K562 (cell line): ENCODE data around the gene MRFAP1. TPM values are rescaled to one million over a fixed set of nuclear protein-coding genes. Genes with fewer than 3 reads are reported as not detected.

Source experiments
- ATAC-seq: fragments of 200-7000 bp; cut with Tn5 transposase; 3 replicates; pipeline ENCODE4 v1.9.1; 2020; ENCODE audit warnings: moderate library complexity
- BruUV-seq: library from RNA; stranded (reverse); fragments of 400-500 nt; replicated peaks from 2 replicates; lab custom pipeline; 2021; lab: Mats Ljungman, UMichigan
- CTCF ChIA-PET: fragments of 300-600 bp; formaldehyde crosslinking; extraction: SDS; loops from one replicate; lab custom pipeline; 2021; ENCODE audit warnings: low intra/inter-chr PET ratio; lab: Yijun Ruan, JAX
- POLR2A ChIA-PET: fragments of 300-600, 350-650 bp; sonication (Branson Sonifier 250); formaldehyde crosslinking; extraction: SDS; loops from one replicate; lab custom pipeline; 2021; ENCODE audit warnings: antibody characterized with exemption, inconsistent platforms; lab: Yijun Ruan, JAX
- DNase-seq, 4 experiments: peaks; one replicate each; pipeline versions ENCODE4 v3.0.0 to v3.0.0-alpha.2; 2011 to 2018; ENCODE audit warnings: low spot score in 3 of 4, mixed read lengths in 3 of 4; ENCODE audit errors: extremely low read depth in 1 of 4
- FAIRE-seq: peaks from 2 replicates; lab custom pipeline; 2011; peaks lifted over from hg19 to GRCh38; lab: Jason Lieb, UNC
- H2AFZ ChIP-seq: 2 replicates; pipeline ENCODE4 v1.6.0; 2011; ENCODE audit warnings: low read depth, low read length, control low read depth, inconsistent platforms
- H3K27ac ChIP-seq: fragments of 200-600 bp; 3 replicates; pipeline ENCODE4 v1.8.0; 2011; ENCODE audit warnings: low read depth, mild to moderate bottlenecking, control low read depth, inconsistent platforms, low read length, moderate library complexity, mixed read lengths; ENCODE audit errors: extremely low read depth
- H3K27me3 ChIP-seq, 2 experiments: fragments of 300-600 bp in 1 of 2; 2 replicates in 1 of 2; 3 replicates in 1 of 2; pipeline versions ENCODE4 v1.6.0 to v1.8.0; 2011; ENCODE audit warnings: inconsistent platforms in 2 of 2, low read length in 2 of 2, mild to moderate bottlenecking in 1 of 2, mixed read lengths in 1 of 2, moderate library complexity in 1 of 2; ENCODE audit not compliant: control insufficient read depth in 2 of 2, insufficient read depth in 2 of 2
- H3K36me3 ChIP-seq: fragments of 300-600 bp; 3 replicates; pipeline ENCODE4 v1.8.0; 2011; ENCODE audit warnings: mild to moderate bottlenecking, low read length, inconsistent platforms; ENCODE audit not compliant: control insufficient read depth, insufficient read depth
- H3K4me1 ChIP-seq, 2 experiments: fragments of 200-600 bp in 1 of 2; replicated peaks in 1 of 2; 2 replicates in 1 of 2; 3 replicates in 1 of 2; pipeline versions ENCODE4 v1.5.1 to v1.8.0; 2011; ENCODE audit warnings: inconsistent platforms in 2 of 2, low read length in 2 of 2, mild to moderate bottlenecking in 1 of 2, mixed read lengths in 1 of 2, moderate library complexity in 1 of 2; ENCODE audit not compliant: control insufficient read depth in 2 of 2, insufficient read depth in 2 of 2
- H3K4me2 ChIP-seq: 2 replicates; pipeline ENCODE4 v1.6.1; 2011; ENCODE audit warnings: low read length, control low read depth, inconsistent platforms, mixed read lengths; ENCODE audit not compliant: insufficient read depth
- H3K4me3 ChIP-seq: fragments of 200-600 bp; sonication (generic), shearing (Covaris generic); 2 replicates; pipeline ENCODE4 v1.5.1; 2016; ENCODE audit warnings: control low read depth, inconsistent platforms
- H3K79me2 ChIP-seq: fragments of 200-600 bp; 3 replicates; pipeline ENCODE4 v1.8.0; 2011; ENCODE audit warnings: low read length, inconsistent platforms; ENCODE audit not compliant: control insufficient read depth, insufficient read depth
- H3K9ac ChIP-seq, 2 experiments: 2 replicates each; pipeline versions ENCODE4 v1.6.0 to v1.6.1; 2011; ENCODE audit warnings: low read depth in 2 of 2, low read length in 2 of 2, control low read depth in 1 of 2, inconsistent platforms in 1 of 2, mild to moderate bottlenecking in 1 of 2, mixed read lengths in 1 of 2; ENCODE audit not compliant: insufficient read depth in 1 of 2
- H3K9me1 ChIP-seq: one replicate; pipeline ENCODE4 v1.6.0; 2011; ENCODE audit warnings: inconsistent platforms, mild to moderate bottlenecking, low read length, moderate library complexity; ENCODE audit not compliant: control insufficient read depth, insufficient read depth
- H3K9me3 ChIP-seq: replicated peaks from 2 replicates; pipeline ENCODE4 v1.5.1; 2011; ENCODE audit warnings: low read depth, low read length, inconsistent platforms; ENCODE audit not compliant: control insufficient read depth, insufficient read depth
- H4K20me1 ChIP-seq: replicated peaks from 2 replicates; pipeline ENCODE4 v1.6.1; 2011; ENCODE audit warnings: low read length, inconsistent platforms, mixed read lengths; ENCODE audit not compliant: control insufficient read depth, insufficient read depth
- DEAF1 ChIP-seq: fragments of 450-650 bp; formaldehyde crosslinking; IDR thresholded peaks from 2 replicates; pipeline ENCODE4 v1.4.0; 2020; ENCODE audit warnings: mild to moderate bottlenecking, moderate library complexity
- MLX ChIP-seq, 2 experiments: fragments of 450-650 bp in 1 of 2; sonication (generic) in 1 of 2; formaldehyde crosslinking; conservative IDR thresholded peaks; 2 replicates each; pipeline versions ENCODE4 v1.4.0 to v1.8.1; 2020 to 2022; ENCODE audit warnings: mild to moderate bottlenecking in 1 of 2, missing genetic modification reagents in 1 of 2
- MTA3 ChIP-seq: fragments of 450-650 bp; formaldehyde crosslinking; IDR thresholded peaks from 2 replicates; pipeline ENCODE4 v1.6.1; 2017; ENCODE audit warnings: mild to moderate bottlenecking, borderline replicate concordance
- NR1H2 ChIP-seq: sonication (generic); formaldehyde crosslinking; IDR thresholded peaks from 2 replicates; pipeline ENCODE4 v1.4.0; 2020; ENCODE audit warnings: mild to moderate bottlenecking, missing genetic modification reagents
- PML ChIP-seq: IDR thresholded peaks from 2 replicates; pipeline ENCODE4 v1.6.1; 2012; ENCODE audit warnings: low read length, inconsistent platforms
- POLR2A ChIP-seq: fragments of 450-650 bp; conservative IDR thresholded peaks from 2 replicates; pipeline ENCODE4 v1.6.1; 2016
- POLR2AphosphoS2 ChIP-seq: IDR thresholded peaks from 2 replicates; pipeline ENCODE4 v1.6.1; 2012; ENCODE audit warnings: low read length, improper control_type of control experiment
- POLR2B ChIP-seq: fragments of 450-650 bp; IDR thresholded peaks from 2 replicates; pipeline ENCODE4 v1.6.1; 2018; ENCODE audit warnings: low read depth; ENCODE audit not compliant: partially characterized antibody
- SUPT5H ChIP-seq: fragments of 450-650 bp; IDR thresholded peaks from 2 replicates; pipeline ENCODE4 v1.6.1; 2016
- WGBS: fragments of 100-300 bp; shearing (Covaris generic); methylation state at CpG from one replicate; pipeline ENCODE4 v1.1.6; 2016; ENCODE audit warnings: low coverage, mixed read lengths; ENCODE audit not compliant: insufficient coverage; ENCODE audit errors: missing lambda C conversion rate; 5-methylcytosine and 5-hydroxymethylcytosine counted together
- in situ Hi-C: fragments of 300-500 bp; cut with MboI; formaldehyde crosslinking; loops from 4 replicates; pipeline ENCODE4 v1.15.0; 2018; ENCODE audit warnings: inconsistent platforms, mixed read lengths
- intact Hi-C: fragments of 100-400 bp; cut with micrococcal nuclease; formaldehyde crosslinking; loops from 2 replicates; pipeline ENCODE4 v1.14.2; 2022
- polyA plus RNA-seq, 8 experiments: library from polyadenylated mRNA; depleted of rRNA in 4 of 8; stranded (reverse) in 5 of 8; unstranded in 3 of 8; fragments of >200 nt; fragmentation: Nextera tagmentation in 2 of 8; fragmentation: Illumina TruSeq in 1 of 8; extraction: Ambion mirVana in 2 of 8; extraction: Trizol in 1 of 8; gene quantifications; 2 replicates each; pipeline versions ENCODE4 v1.2.1 to v1.2.3, GENCODE V29; 2011 to 2014; ENCODE audit warnings: inconsistent platforms in 1 of 8, missing spikeins in 1 of 8
- total RNA-seq, 7 experiments: library from RNA; depleted of rRNA in 6 of 7; stranded (reverse); fragments of >200 nt in 6 of 7; fragmentation: Illumina TruSeq in 2 of 7; extraction: Trizol in 2 of 7; gene quantifications; 2 replicates each; pipeline versions ENCODE4 v1.2.1 to v1.2.3, GENCODE V29; 2011 to 2021; ENCODE audit warnings: low replicate concordance in 1 of 7
- TF ChIP-seq, protein P1 (sequence below): fragments of 450-650 bp; formaldehyde crosslinking; IDR thresholded peaks from 2 replicates; pipeline ENCODE4 v1.4.0; 2022; ENCODE audit warnings: mild to moderate bottlenecking, moderate library complexity
- TF ChIP-seq, protein P2 (sequence below): fragments of 450-650 bp; IDR thresholded peaks from 2 replicates; pipeline ENCODE4 v1.7.1; 2018; ENCODE audit warnings: mild to moderate bottlenecking, low read depth; ENCODE audit not compliant: partially characterized antibody

Gene MRFAP1
- total and polyA plus RNA-seq, 9 of the 15 experiments (the other 6 are each of a cell fraction or from before 2014, with no cell fraction given) = 46.0 to 270 (median 151) TPM

GRCh38 chr4:6643141-6643847, 2.8 kb downstream of the MRFAP1 start:
- 76% methylated on average over 8 of the region's 8 CpGs for WGBS

More at GRCh38 chr4:6643141-6643847, 2.8 kb downstream of the MRFAP1 start:
- peaks cover 22% of the 10 kb centered on the region for H3K36me3 ChIP-seq
- ChIA-PET POLR2A (interaction anchor here (0.6 to 5.2 kb wide), 9 partner anchors 9 to 38 kb away, joined by 3 to 40 read pairs (median 4); a partner anchor contains a TSS), CTCF (interaction anchor here (0.6 kb wide), 1 partner anchor 39 kb away, joined by 5 read pairs; no protein-coding TSS in a partner anchor)
- H3K27ac ChIP-seq = peak overlapping the region; percentile 12; the same call in 1 of the 3 replicates
- no peak overlapping the region for H3K4me3 ChIP-seq
- DNase-seq = no peak
- peak; percentile 42 for TF ChIP-seq SUPT5H
- peak; percentile 82; the same call in 1 of the 2 replicates for TF ChIP-seq POLR2AphosphoS2
- TF ChIP-seq MLX (CRISPR knock-in tag; conservative IDR thresholded peaks at IDR 0.05) = no peak
- TF ChIP-seq NR1H2 (CRISPR knock-in tag) = no peak
- no peak for TF ChIP-seq DEAF1
- TF ChIP-seq POLR2A = peak; percentile 61; the same call in 1 of the 2 replicates
- TF ChIP-seq, protein P1, sequence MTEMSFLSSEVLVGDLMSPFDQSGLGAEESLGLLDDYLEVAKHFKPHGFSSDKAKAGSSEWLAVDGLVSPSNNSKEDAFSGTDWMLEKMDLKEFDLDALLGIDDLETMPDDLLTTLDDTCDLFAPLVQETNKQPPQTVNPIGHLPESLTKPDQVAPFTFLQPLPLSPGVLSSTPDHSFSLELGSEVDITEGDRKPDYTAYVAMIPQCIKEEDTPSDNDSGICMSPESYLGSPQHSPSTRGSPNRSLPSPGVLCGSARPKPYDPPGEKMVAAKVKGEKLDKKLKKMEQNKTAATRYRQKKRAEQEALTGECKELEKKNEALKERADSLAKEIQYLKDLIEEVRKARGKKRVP = 0 out of 2 replicates have a peak, but pooled peaks have one; percentile 3
- peak; percentile 56 for TF ChIP-seq POLR2B
- 0 out of 2 replicates have a peak, but pooled peaks have one; percentile 16 for TF ChIP-seq MTA3
- peak; percentile 38; the same call in 1 of the 2 replicates for TF ChIP-seq PML
- TF ChIP-seq, protein P2, sequence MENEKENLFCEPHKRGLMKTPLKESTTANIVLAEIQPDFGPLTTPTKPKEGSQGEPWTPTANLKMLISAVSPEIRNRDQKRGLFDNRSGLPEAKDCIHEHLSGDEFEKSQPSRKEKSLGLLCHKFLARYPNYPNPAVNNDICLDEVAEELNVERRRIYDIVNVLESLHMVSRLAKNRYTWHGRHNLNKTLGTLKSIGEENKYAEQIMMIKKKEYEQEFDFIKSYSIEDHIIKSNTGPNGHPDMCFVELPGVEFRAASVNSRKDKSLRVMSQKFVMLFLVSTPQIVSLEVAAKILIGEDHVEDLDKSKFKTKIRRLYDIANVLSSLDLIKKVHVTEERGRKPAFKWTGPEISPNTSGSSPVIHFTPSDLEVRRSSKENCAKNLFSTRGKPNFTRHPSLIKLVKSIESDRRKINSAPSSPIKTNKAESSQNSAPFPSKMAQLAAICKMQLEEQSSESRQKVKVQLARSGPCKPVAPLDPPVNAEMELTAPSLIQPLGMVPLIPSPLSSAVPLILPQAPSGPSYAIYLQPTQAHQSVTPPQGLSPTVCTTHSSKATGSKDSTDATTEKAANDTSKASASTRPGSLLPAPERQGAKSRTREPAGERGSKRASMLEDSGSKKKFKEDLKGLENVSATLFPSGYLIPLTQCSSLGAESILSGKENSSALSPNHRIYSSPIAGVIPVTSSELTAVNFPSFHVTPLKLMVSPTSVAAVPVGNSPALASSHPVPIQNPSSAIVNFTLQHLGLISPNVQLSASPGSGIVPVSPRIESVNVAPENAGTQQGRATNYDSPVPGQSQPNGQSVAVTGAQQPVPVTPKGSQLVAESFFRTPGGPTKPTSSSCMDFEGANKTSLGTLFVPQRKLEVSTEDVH = peak; percentile 42
- no peak overlapping the region for H2AFZ ChIP-seq
- no peak for ATAC-seq
- FAIRE-seq = no peak
- peaks cover 16 to 24% of the 10 kb centered on the region in 2 experiments; a peak in 4 of 5 replicates for H3K4me1 ChIP-seq
- in situ Hi-C loops = no loop called here
- peaks cover 27% of the 10 kb centered on the region for H4K20me1 ChIP-seq
- H3K9me1 ChIP-seq = no peaks in the 10 kb centered on the region
- intact Hi-C loops = loop anchor here (5.0 kb wide), 2 partner anchors 34 to 64 kb away; partner anchors contain the start of gene MRFAP1L1
- peak overlapping the region; percentile 92; the same call in 1 of the 2 replicates for H3K4me2 ChIP-seq
- no peaks in the 10 kb centered on the region for H3K9me3 ChIP-seq
- H3K27me3 ChIP-seq = no peaks in the 10 kb centered on the region
- BruUV-seq = no TSS peak
- H3K9ac ChIP-seq = no peak overlapping the region
- H3K79me2 ChIP-seq = peaks cover 42% of the 10 kb centered on the region
